AG08395 (cell line): Measurements from ENCODE around the gene MYO5C.
"Not testable (repeated sequence)": the region's sequence is repeated elsewhere in the genome, so short reads cannot be mapped to it uniquely, and the experiment has no call there.

ENCODE experiments used
- DNase-seq: peaks from one replicate; pipeline ENCODE4 v3.0.0; 2012; ENCODE audit warnings: mixed read lengths, low spot score

The MYO5C gene

GRCh38 chr15:52306270-52306669, 10.7 kb upstream of the MYO5C start:
- no peak for DNase-seq

- no peak for DNase-seq
These were observed 7.6 kb upstream of the MYO5C start for GRCh38 chr15:52303093-52303772.

- DNase-seq: no peak
These were observed 5.8 kb upstream of the MYO5C start for GRCh38 chr15:52301265-52301847.

DNA sequence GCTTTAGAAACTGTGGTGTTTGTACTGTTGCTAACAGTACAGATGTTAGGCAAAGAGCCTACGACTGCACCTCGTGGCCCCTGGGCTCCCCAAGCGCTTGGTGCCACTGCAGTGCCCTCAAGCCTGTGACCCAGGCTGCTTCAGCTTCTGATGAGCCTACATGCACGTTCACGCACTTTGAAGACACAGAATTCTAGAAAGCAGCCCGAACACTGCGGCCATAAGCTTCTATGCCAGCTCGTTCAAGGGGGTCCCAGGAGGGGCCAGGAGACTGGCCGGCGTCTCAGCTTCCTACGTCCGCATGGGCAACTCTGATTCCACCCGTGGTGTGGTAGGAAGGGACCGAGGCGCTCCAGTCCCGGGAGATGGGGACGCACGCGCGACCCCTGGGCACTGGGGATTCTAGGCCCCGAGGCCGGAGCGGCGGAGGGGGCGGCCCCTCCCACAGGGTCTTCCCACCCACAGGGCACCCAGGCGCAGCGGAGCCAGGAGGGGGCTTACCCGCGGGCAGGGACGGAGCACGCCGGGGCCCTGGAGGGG, 653 bp downstream of the MYO5C start:
- DNase-seq: no peak

- DNase-seq: no peak
These were observed 2.7 kb downstream of the MYO5C start for GRCh38 chr15:52292780-52293392.

GRCh38 chr15:52291204-52291603, 4.4 kb downstream of the MYO5C start:
- DNase-seq: no peak

GRCh38 chr15:52290800-52291199, 4.8 kb downstream of the MYO5C start:
- no peak for DNase-seq

- DNase-seq: no peak
These were observed 5.3 kb downstream of the MYO5C start for GRCh38 chr15:52290329-52290728.

DNA sequence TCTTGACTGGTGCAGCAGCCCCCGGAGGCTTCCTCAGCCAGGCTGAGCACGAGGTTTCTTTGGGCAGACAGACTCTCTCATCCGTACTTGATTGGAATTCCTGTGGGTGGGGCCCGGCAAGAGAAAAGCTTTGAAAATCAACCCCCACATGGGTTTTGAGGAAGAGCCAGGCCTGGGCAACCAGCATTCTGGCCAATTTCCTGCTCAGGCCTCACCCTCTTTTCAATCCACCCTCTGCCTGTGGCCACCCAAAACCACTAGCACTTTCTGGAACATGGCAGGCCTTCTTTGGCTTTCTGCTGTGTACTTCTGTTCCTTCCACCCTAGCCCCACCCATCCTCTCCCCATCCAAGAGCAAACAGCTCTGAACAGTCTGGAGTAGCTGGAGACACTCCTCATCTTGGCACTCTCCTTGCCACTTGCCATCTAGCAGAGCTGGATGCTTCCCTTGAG, 5.9 kb downstream of the MYO5C start:
- no peak for DNase-seq

- no peak for DNase-seq
These were observed 6.6 kb downstream of the MYO5C start for GRCh38 chr15:52288986-52289385.

- DNase-seq: no peak
These were observed 7.3 kb downstream of the MYO5C start for GRCh38 chr15:52288051-52288942.

DNA sequence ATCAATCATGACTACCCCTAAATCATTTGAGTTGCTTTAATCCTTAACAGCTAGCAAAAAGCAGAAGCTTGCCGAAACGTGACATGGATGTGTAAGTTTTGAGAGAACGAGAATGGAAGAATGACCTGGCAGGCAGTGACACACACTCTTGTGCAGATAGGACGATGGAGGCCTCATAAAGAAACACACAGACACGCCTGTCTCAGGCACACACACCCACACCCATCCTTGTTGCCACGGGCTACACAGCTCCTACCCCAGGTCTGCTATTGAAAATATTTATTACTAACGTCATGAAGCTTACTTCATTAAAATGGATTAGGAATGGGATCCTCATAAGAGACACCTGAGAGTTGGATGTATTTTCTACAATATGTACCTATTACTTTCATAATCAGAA, 8.5 kb downstream of the MYO5C start:
- no peak for DNase-seq

DNA sequence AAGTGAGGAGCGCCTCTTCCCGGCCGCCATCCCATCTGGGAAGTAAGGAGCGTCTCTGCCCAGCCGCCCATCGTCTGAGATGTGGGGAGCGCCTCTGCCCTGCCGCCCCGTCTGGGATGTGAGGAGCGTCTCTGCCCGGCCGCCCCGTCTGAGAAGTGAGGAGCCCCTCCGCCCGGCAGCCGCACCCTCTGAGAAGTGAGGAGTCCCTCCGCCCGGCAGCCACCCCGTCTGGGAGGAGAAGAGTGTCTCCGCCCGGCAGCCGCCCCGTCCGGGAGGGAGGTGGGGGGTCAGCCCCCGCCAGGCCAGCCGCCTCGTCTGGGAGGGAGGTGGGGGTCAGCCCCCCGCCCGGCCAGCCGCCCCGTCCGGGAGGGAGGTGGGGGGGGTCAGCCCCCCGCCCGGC, 9.7 kb downstream of the MYO5C start:
- not testable (repeated sequence) for DNase-seq

- no peak for DNase-seq
These were observed 11.4 kb downstream of the MYO5C start for GRCh38 chr15:52284164-52284563.

- DNase-seq: no peak
These were observed 12.3 kb downstream of the MYO5C start for GRCh38 chr15:52283281-52283680.

DNA sequence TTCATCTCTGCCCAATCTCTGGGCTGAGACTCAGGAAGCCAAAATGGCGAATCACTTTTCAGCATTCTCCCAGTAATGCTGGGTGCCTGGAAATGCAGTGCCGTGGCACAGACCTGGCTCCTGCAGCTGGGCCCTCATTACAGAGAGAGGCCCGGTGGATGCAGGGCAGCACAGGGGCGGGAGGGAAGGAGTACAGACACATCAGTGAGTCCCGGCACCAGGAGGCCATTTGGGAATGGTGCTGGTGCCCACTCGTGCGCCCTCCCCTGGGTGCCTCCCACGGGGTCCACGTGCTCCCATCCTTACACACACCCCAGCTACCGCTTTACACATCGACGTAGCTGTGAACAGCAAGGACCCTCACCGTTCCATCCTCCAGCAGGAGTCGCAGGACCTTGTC, 13.2 kb downstream of the MYO5C start:
- no peak for DNase-seq

GRCh38 chr15:52281085-52282035, 14.2 kb downstream of the MYO5C start:
- DNase-seq: no peak

GRCh38 chr15:52280326-52281084, 15.1 kb downstream of the MYO5C start:
- no peak for DNase-seq

DNA sequence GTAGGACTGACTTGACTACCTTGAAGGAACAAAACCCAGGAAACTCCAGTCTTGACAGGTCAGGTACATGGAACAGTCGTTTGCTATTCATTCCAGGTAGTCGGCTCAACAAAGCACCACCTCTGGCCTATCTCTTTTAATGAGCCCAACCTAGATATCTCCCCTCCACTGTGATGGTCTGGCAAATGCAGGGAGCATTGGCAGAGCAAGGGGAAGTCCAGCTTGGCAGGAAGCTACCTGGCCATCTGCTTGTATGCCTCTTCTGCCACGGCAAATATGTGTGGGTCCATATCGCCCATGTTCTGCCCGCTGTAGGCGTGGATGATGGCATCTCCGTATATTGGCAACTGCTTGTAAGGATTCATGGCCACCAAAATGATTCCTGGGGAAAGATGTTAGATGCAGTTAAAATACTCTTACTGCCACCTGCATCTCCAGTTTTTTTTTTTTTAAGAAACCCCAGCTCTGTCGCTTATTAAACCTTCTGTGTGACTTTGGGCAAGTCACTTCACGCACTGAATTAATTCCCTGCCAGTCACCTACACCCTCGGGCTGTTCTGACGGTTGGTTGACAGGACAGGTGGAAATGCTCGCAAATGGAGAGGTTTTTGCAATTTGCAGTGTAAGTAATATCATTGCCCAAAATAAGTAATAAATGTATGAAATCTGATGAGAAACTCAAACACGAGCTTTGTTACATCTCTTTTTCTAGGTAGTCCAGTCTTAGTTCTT, 16.8 kb downstream of the MYO5C start:
- no peak for DNase-seq

DNA sequence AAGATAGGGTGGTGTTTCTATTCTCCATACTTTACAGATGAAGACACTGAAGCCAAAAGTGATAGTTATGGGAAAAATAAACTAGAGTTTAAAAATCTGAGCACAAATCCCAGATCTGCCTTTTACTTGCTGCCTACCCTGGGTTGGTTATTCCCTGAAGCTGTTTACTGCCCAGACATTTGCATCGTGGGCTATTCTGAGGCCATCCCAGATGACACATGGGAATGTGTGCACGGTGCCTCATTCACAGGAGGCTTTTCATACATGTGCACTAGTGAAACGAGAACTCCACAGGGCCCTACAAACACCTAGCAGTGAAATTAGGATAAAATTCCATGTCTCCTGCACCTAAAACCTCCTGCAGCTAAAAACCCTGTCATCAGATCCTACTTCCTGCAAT, 17.5 kb downstream of the MYO5C start:
- DNase-seq: no peak
